ENCODE results near the gene CELA3B. TPM values are rescaled to one million over a fixed set of nuclear protein-coding genes. Genes with fewer than 3 reads are reported as not detected.
"Not testable (repeated sequence)": the region's sequence is repeated elsewhere in the genome, so short reads cannot be mapped to it uniquely, and the experiment has no call there.

Gene CELA3B
- total and polyA plus RNA-seq, 2 of the 13 experiments (the other 11 are each of a cell fraction or from before 2014, with no cell fraction given): 0.34 TPM; not detected in 1

DNA sequence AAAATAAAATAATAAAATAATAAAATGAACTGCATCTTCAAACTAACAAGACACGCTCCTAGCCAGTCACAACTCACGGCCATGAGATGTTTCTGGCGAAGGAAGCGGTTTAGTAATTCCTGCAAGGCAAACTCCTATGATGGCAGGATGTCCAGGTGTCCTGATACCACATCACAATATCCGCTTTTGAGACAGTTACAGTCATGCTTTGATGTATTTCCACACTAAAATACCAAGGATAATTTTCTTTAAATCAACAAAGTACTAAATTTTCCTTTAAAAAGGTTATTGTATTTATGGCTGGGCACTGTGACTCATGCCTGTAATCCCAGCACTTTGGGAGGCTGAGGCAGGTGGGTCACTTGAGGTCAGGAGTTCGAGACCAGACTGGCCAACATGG lies 9.6 kb upstream of the CELA3B start:
- H3K4me3 ChIP-seq (replicated peaks in 1 of 3; ENCODE audit: insufficient read depth in 1 of 3, low read depth in 2 of 3, low read length in 3 of 3); H3K27ac ChIP-seq (ENCODE audit: extremely low read length, insufficient read depth, low read length); H3K4me2 ChIP-seq (ENCODE audit: low read depth, low read length); POLR2A ChIA-PET; H3K79me2 ChIP-seq (ENCODE audit: insufficient read depth, low read length); H2AFZ ChIP-seq (ENCODE audit: low read length); H4K20me1 ChIP-seq (ENCODE audit: insufficient read depth, low read length); FAIRE-seq; H3K36me3 ChIP-seq (replicated peaks in 1 of 2; ENCODE audit: control insufficient read depth in 1 of 2, insufficient read depth in 2 of 2, low read length in 2 of 2); BruUV-seq (replicated peaks); ATAC-seq; H3K9ac ChIP-seq (ENCODE audit: insufficient read depth, low read depth, low read length); H3K9me3 ChIP-seq (ENCODE audit: low read length); H3K27me3 ChIP-seq (ENCODE audit: control insufficient read depth in 1 of 2, insufficient read depth in 2 of 2, low read length in 2 of 2); CTCF ChIA-PET (ENCODE audit: low intra/inter-chr PET ratio, low total read pairs); intact Hi-C loops (cut with micrococcal nuclease; ENCODE audit: unreplicated experiment); TF ChIP-seq SOX13, FOXA1 (IDR thresholded peaks at IDR 0.05): not testable (repeated sequence)
- 71% methylated on average over 6 of the region's 6 CpGs for WGBS (ENCODE audit: low lambda C conversion rate)
- in situ Hi-C loops (cut with HindIII; ENCODE audit: extremely low pct_ligation_motif_present, low pct_unique_long_range_greater_than_20kb): loop anchor here (10.0 kb wide), 1 partner anchor 262 kb away; no protein-coding TSS in a partner anchor
- H3K4me1 ChIP-seq (ENCODE audit: insufficient read depth, low read length): peaks cover 50% of the 10 kb centered on the region
- TF ChIP-seq NCOA2 (CRISPR knock-in tag; IDR thresholded peaks at IDR 0.05) (peak; percentile 57), EP300 (IDR thresholded peaks at IDR 0.05; ENCODE audit: low read depth in 2 of 2, low read length in 2 of 2) (peak in 1 of 2 experiments; percentile 47; a peak in 1 of 4 replicates), EP300 (CRISPR knock-in tag; IDR thresholded peaks at IDR 0.05; ENCODE audit: borderline replicate concordance) (peak; percentile 29; the same call in 1 of the 2 replicates), SOX5 (CRISPR knock-in tag; IDR thresholded peaks at IDR 0.05; ENCODE audit: borderline replicate concordance) (0 out of 2 replicates have a peak, but pooled peaks have one; percentile 18), SOX13 (CRISPR knock-in tag; conservative IDR thresholded peaks at IDR 0.05 in 1 of 2, IDR thresholded peaks at IDR 0.05 in 1 of 2) (0 out of 4 replicates have a peak, but pooled peaks of 1 of the 2 experiments have one; percentile 9), FOSL2 (CRISPR knock-in tag; IDR thresholded peaks at IDR 0.05) (peak; percentile 79), ETV5 (CRISPR knock-in tag; IDR thresholded peaks at IDR 0.05; ENCODE audit: borderline replicate concordance) (peak; percentile 23; the same call in 1 of the 2 replicates), HMG20A (CRISPR knock-in tag; IDR thresholded peaks at IDR 0.05; ENCODE audit: borderline replicate concordance) (peak; percentile 21; the same call in 1 of the 2 replicates), FOXA1 (CRISPR knock-in tag; IDR thresholded peaks at IDR 0.05) (0 out of 2 replicates have a peak, but pooled peaks have one; percentile 10), FOXA3 (CRISPR knock-in tag; IDR thresholded peaks at IDR 0.05) (peak; percentile 33), TCF7 (IDR thresholded peaks at IDR 0.05; ENCODE audit: low read depth) (peak; percentile 40)
- TF ChIP-seq, protein P1, sequence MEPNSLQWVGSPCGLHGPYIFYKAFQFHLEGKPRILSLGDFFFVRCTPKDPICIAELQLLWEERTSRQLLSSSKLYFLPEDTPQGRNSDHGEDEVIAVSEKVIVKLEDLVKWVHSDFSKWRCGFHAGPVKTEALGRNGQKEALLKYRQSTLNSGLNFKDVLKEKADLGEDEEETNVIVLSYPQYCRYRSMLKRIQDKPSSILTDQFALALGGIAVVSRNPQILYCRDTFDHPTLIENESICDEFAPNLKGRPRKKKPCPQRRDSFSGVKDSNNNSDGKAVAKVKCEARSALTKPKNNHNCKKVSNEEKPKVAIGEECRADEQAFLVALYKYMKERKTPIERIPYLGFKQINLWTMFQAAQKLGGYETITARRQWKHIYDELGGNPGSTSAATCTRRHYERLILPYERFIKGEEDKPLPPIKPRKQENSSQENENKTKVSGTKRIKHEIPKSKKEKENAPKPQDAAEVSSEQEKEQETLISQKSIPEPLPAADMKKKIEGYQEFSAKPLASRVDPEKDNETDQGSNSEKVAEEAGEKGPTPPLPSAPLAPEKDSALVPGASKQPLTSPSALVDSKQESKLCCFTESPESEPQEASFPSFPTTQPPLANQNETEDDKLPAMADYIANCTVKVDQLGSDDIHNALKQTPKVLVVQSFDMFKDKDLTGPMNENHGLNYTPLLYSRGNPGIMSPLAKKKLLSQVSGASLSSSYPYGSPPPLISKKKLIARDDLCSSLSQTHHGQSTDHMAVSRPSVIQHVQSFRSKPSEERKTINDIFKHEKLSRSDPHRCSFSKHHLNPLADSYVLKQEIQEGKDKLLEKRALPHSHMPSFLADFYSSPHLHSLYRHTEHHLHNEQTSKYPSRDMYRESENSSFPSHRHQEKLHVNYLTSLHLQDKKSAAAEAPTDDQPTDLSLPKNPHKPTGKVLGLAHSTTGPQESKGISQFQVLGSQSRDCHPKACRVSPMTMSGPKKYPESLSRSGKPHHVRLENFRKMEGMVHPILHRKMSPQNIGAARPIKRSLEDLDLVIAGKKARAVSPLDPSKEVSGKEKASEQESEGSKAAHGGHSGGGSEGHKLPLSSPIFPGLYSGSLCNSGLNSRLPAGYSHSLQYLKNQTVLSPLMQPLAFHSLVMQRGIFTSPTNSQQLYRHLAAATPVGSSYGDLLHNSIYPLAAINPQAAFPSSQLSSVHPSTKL (CRISPR knock-in tag; IDR thresholded peaks at IDR 0.05): 0 out of 2 replicates have a peak, but pooled peaks have one; percentile 28
- TF ChIP-seq, protein P2, sequence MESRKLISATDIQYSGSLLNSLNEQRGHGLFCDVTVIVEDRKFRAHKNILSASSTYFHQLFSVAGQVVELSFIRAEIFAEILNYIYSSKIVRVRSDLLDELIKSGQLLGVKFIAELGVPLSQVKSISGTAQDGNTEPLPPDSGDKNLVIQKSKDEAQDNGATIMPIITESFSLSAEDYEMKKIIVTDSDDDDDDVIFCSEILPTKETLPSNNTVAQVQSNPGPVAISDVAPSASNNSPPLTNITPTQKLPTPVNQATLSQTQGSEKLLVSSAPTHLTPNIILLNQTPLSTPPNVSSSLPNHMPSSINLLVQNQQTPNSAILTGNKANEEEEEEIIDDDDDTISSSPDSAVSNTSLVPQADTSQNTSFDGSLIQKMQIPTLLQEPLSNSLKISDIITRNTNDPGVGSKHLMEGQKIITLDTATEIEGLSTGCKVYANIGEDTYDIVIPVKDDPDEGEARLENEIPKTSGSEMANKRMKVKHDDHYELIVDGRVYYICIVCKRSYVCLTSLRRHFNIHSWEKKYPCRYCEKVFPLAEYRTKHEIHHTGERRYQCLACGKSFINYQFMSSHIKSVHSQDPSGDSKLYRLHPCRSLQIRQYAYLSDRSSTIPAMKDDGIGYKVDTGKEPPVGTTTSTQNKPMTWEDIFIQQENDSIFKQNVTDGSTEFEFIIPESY (CRISPR knock-in tag; IDR thresholded peaks at IDR 0.05): peak; percentile 81
- DNase-seq (ENCODE audit: low spot score): peak; percentile 63

DNA sequence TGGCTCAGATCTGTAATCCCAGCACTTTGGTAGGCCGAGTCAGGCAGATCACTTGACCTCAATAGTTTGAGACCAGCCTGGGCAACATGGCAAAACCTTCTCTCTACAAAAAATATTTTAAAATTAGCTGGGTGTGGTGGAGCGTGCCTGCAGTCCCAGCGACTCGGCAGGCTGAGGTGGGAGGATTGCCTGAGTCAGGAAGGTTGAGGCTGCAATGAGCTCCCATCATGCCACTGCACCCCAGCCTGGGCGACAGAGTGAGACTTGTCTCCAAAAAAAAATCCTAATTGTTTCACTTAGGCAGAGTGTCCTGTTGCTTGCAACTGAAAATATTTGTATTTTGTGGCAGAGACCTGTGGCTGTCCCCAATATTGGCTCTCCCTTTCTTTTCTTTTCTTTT lies 7.8 kb upstream of the CELA3B start:
- BruUV-seq (replicated peaks); intact Hi-C loops (cut with micrococcal nuclease; ENCODE audit: unreplicated experiment); DNase-seq (ENCODE audit: low spot score); H3K27me3 ChIP-seq (ENCODE audit: control insufficient read depth in 1 of 2, insufficient read depth in 2 of 2, low read length in 2 of 2); H3K4me3 ChIP-seq (replicated peaks in 1 of 3; ENCODE audit: insufficient read depth in 1 of 3, low read depth in 2 of 3, low read length in 3 of 3); H3K4me2 ChIP-seq (ENCODE audit: low read depth, low read length); H3K9me3 ChIP-seq (ENCODE audit: low read length); CTCF ChIA-PET (ENCODE audit: low intra/inter-chr PET ratio, low total read pairs); H3K9ac ChIP-seq (ENCODE audit: insufficient read depth, low read depth, low read length); H2AFZ ChIP-seq (ENCODE audit: low read length); H4K20me1 ChIP-seq (ENCODE audit: insufficient read depth, low read length); POLR2A ChIA-PET; H3K27ac ChIP-seq (ENCODE audit: extremely low read length, insufficient read depth, low read length); ATAC-seq; H3K36me3 ChIP-seq (replicated peaks in 1 of 2; ENCODE audit: control insufficient read depth in 1 of 2, insufficient read depth in 2 of 2, low read length in 2 of 2); FAIRE-seq; H3K79me2 ChIP-seq (ENCODE audit: insufficient read depth, low read length): not testable (repeated sequence)
- WGBS (ENCODE audit: low lambda C conversion rate): 95% methylated on average over 4 of the region's 5 CpGs
- in situ Hi-C loops (cut with HindIII; ENCODE audit: extremely low pct_ligation_motif_present, low pct_unique_long_range_greater_than_20kb): loop anchor here (10.0 kb wide), 1 partner anchor 264 kb away; no protein-coding TSS in a partner anchor
- peaks cover 62% of the 10 kb centered on the region for H3K4me1 ChIP-seq (ENCODE audit: insufficient read depth, low read length)

Data from HepG2 (cell line).